ENCODE data around the gene MSH5. TPM values are rescaled to one million over a fixed set of nuclear protein-coding genes. Genes with fewer than 3 reads are reported as not detected.
A peak's percentile ranks its signal among the peaks of the same experiment; 100 is the strongest.

Gene MSH5
- polyA plus RNA-seq, 3 donors, result 0.58 to 31.2 (median 1.9) TPM

- peak in 2 of 3 donors; percentile 81 to 84 for DNase-seq
- TF ChIP-seq, protein P1, sequence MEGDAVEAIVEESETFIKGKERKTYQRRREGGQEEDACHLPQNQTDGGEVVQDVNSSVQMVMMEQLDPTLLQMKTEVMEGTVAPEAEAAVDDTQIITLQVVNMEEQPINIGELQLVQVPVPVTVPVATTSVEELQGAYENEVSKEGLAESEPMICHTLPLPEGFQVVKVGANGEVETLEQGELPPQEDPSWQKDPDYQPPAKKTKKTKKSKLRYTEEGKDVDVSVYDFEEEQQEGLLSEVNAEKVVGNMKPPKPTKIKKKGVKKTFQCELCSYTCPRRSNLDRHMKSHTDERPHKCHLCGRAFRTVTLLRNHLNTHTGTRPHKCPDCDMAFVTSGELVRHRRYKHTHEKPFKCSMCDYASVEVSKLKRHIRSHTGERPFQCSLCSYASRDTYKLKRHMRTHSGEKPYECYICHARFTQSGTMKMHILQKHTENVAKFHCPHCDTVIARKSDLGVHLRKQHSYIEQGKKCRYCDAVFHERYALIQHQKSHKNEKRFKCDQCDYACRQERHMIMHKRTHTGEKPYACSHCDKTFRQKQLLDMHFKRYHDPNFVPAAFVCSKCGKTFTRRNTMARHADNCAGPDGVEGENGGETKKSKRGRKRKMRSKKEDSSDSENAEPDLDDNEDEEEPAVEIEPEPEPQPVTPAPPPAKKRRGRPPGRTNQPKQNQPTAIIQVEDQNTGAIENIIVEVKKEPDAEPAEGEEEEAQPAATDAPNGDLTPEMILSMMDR (IDR thresholded peaks at IDR 0.05), result no peak
- Mint-ChIP-seq H3K27me3 (ENCODE audit: low read depth in 3 of 3) (peaks cover 4 to 11% (median 10%) of the 10 kb centered on the region in 3 donors), H3K4me3 (peak overlapping the region; percentile 96), H3K4me1 (peaks cover 67% of the 10 kb centered on the region), H3K9me3 (peaks cover 0 to 4% (median 0%) of the 10 kb centered on the region in 7 donors), H3K27ac (peak overlapping the region; percentile 96 to 99 (median 98)), H3K36me3 (peaks cover 53 to 55% of the 10 kb centered on the region in 2 donors)
- no peak overlapping the region for H2AFZ ChIP-seq (ENCODE audit: insufficient read depth, low read depth, low read length, poor library complexity, severe bottlenecking)
- no peaks in the 10 kb centered on the region for H3K27me3 ChIP-seq (ENCODE audit: control insufficient read depth in 2 of 2, insufficient read depth in 2 of 2, low read length in 2 of 2)
- H3K27ac ChIP-seq (ENCODE audit: low read depth in 1 of 2, low read length in 2 of 2), result peak overlapping the region; percentile 94 to 96
- H3K9ac ChIP-seq (ENCODE audit: insufficient read depth, low read length, poor library complexity, severe bottlenecking), result peak overlapping the region; percentile 71
- peaks cover 61 to 75% of the 10 kb centered on the region in 2 donors for H3K4me1 ChIP-seq (ENCODE audit: control insufficient read depth in 1 of 2, insufficient read depth in 2 of 2, low read length in 2 of 2)
- WGBS (ENCODE audit: insufficient coverage), result 79% methylated on average over 13 of the region's 41 CpGs
- intact Hi-C loops (cut with micrococcal nuclease), result loop anchor here (1.0 to 10.0 kb wide), 5 partner anchors 8 to 107 kb away; partner anchors contain the start of genes ABHD16A (in 1 of the 2), CLIC1 (in 1 of the 2) and LY6G5C (in 1 of the 2)
- H3K4me2 ChIP-seq (replicated peaks; ENCODE audit: extremely low read depth, low read length, poor library complexity, severe bottlenecking), result peak overlapping the region; percentile 92
- H3K79me2 ChIP-seq (ENCODE audit: insufficient read depth, low read length), result peaks cover 44% of the 10 kb centered on the region
- peaks cover 29% of the 10 kb centered on the region for H4K20me1 ChIP-seq (ENCODE audit: insufficient read depth, low read length)
- H3K4me3 ChIP-seq (replicated peaks in 1 of 3; ENCODE audit: low read depth in 2 of 3, low read length in 3 of 3), result peak overlapping the region in 2 of 3 experiments; percentile 81 to 87
- H3K9me3 ChIP-seq (replicated peaks in 1 of 2; ENCODE audit: control insufficient read depth in 1 of 2, insufficient read depth in 1 of 2, low read length in 2 of 2), result no peaks in the 10 kb centered on the region
- peaks cover 26 to 27% of the 10 kb centered on the region in 2 donors for H3K36me3 ChIP-seq (replicated peaks in 1 of 2; ENCODE audit: control insufficient read depth in 1 of 2, insufficient read depth in 2 of 2, low read length in 2 of 2)
Measured at GRCh38 chr6:31727717-31728671, 11.8 kb upstream of the MSH5 start.

GRCh38 chr6:31728767-31729514 is 10.9 kb upstream of the MSH5 start, which contains the start of gene DDAH2:
Gene DDAH2, minus strand, starts transcription at chr6:31729299. Its CDS starts 138 bp downstream, at chr6:31729161.
- peaks cover 53% of the 10 kb centered on the region for H3K79me2 ChIP-seq (ENCODE audit: insufficient read depth, low read length)
- 19% methylated on average over 14 of the region's 36 CpGs for WGBS (ENCODE audit: insufficient coverage)
- H3K9me3 ChIP-seq (replicated peaks in 1 of 2; ENCODE audit: control insufficient read depth in 1 of 2, insufficient read depth in 1 of 2, low read length in 2 of 2), result no peaks in the 10 kb centered on the region
- peak within 1 kb of the TSS; percentile 94 to 96 for H3K27ac ChIP-seq (ENCODE audit: low read depth in 1 of 2, low read length in 2 of 2)
- H4K20me1 ChIP-seq (ENCODE audit: insufficient read depth, low read length), result peaks cover 38% of the 10 kb centered on the region
- H3K9ac ChIP-seq (ENCODE audit: insufficient read depth, low read length, poor library complexity, severe bottlenecking), result peak within 1 kb of the TSS; percentile 71
- Mint-ChIP-seq H3K27ac (peak within 1 kb of the TSS; percentile 96 to 99 (median 98)), H3K4me1 (peaks cover 70% of the 10 kb centered on the region), H3K27me3 (ENCODE audit: low read depth in 3 of 3) (peaks cover 1 to 6% (median 4%) of the 10 kb centered on the region in 3 donors), H3K36me3 (peaks cover 63 to 65% of the 10 kb centered on the region in 2 donors), H3K4me3 (peak within 1 kb of the TSS; percentile 96), H3K9me3 (peaks cover 0 to 4% (median 0%) of the 10 kb centered on the region in 7 donors)
- peaks cover 36% of the 10 kb centered on the region in 2 donors for H3K36me3 ChIP-seq (replicated peaks in 1 of 2; ENCODE audit: control insufficient read depth in 1 of 2, insufficient read depth in 2 of 2, low read length in 2 of 2)
- H3K4me1 ChIP-seq (ENCODE audit: control insufficient read depth in 1 of 2, insufficient read depth in 2 of 2, low read length in 2 of 2), result peaks cover 70 to 84% of the 10 kb centered on the region in 2 donors
- H3K27me3 ChIP-seq (ENCODE audit: control insufficient read depth in 2 of 2, insufficient read depth in 2 of 2, low read length in 2 of 2), result no peaks in the 10 kb centered on the region
- no peak within 1 kb of the TSS for H2AFZ ChIP-seq (ENCODE audit: insufficient read depth, low read depth, low read length, poor library complexity, severe bottlenecking)
- intact Hi-C loops (cut with micrococcal nuclease), result loop anchor here (1.0 to 10.0 kb wide), 3 partner anchors 7 to 106 kb away; partner anchors contain the start of gene CLIC1 (in 1 of the 2)
- H3K4me3 ChIP-seq (replicated peaks in 1 of 3; ENCODE audit: low read depth in 2 of 3, low read length in 3 of 3), result peak within 1 kb of the TSS; percentile 68 to 87 (median 81)
- H3K4me2 ChIP-seq (replicated peaks; ENCODE audit: extremely low read depth, low read length, poor library complexity, severe bottlenecking), result peak within 1 kb of the TSS; percentile 92
- TF ChIP-seq, protein P1 (IDR thresholded peaks at IDR 0.05), result no peak
- no peak for DNase-seq
